Nephron progenitor cell (in vitro differentiated cells): ENCODE results near the gene NPEPL1.
A peak's percentile ranks its signal among the peaks of the same experiment; 100 is the strongest.

ENCODE experiments used
- DNase-seq: peaks from one replicate; pipeline ENCODE4 v3.0.0; 2021
- H3K27ac Mint-ChIP-seq: 2 replicates; pipeline ENCODE4 v1.8.0; 2021; ENCODE audit warnings: mild to moderate bottlenecking, moderate library complexity, mixed read lengths
- H3K27me3 Mint-ChIP-seq: 2 replicates; pipeline ENCODE4 v1.8.0; 2021; ENCODE audit warnings: mild to moderate bottlenecking, low read depth, mixed read lengths; ENCODE audit not compliant: poor library complexity
- H3K36me3 Mint-ChIP-seq: 2 replicates; pipeline ENCODE4 v1.8.0; 2021; ENCODE audit warnings: low read depth, mixed read lengths
- H3K4me1 Mint-ChIP-seq: 2 replicates; pipeline ENCODE4 v1.8.0; 2021; ENCODE audit warnings: mixed read lengths
- H3K4me3 Mint-ChIP-seq: 2 replicates; pipeline ENCODE4 v1.8.0; 2021; ENCODE audit warnings: mild to moderate bottlenecking, moderate library complexity, mixed read lengths
- H3K9me3 Mint-ChIP-seq: 2 replicates; pipeline ENCODE4 v1.8.0; 2021; ENCODE audit warnings: mild to moderate bottlenecking, moderate library complexity, mixed read lengths
- TF ChIP-seq, protein P1 (sequence below): fragments of 200-600 bp; sonication (generic); IDR thresholded peaks from 2 replicates; pipeline ENCODE4 v1.5.0; 2021; ENCODE audit warnings: antibody characterized with exemption

The NPEPL1 gene

DNA sequence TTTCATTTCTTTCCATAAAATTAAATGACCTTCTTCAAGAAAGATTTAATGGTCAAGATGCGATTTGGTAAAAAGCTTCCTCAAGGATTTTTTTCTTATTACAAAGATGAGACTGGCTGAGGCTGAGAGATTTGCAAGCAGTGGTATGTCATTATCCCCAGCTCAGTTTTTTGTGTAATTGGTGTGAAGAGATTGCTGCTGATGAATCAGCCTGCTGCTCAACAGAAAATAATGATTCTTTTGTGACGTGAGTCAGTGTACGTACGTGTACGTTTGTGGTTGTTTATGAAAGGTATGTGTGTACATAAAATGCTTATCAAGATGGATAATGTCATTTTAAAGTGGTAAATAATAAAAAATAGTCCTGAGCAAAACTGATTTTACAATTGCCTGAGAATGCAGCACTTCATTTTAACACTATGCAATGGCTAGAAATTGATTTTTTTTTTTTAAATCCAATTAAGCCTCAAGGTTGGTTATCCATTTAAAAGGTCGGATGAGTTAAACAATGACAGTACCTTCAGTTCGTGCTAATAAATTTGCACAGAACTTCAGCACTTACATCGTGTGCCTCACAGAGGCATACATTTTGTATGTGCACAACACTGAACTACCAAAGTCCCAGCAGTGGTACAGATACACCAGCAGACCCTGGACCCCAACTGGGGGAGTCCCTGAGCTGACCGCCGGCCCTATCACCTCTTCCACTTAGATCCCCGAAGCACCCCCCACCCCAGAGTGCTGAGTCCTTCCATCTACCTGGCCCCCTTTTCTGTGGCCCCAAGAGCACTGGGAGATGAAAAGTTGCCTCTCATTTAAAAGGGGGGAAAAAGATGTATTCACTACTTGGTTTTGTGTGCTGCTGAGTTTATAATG, 9.7 kb upstream of the NPEPL1 start:
- H3K27ac Mint-ChIP-seq, result no peak overlapping the region
- no peaks in the 10 kb centered on the region for H3K9me3 Mint-ChIP-seq
- H3K4me1 Mint-ChIP-seq, result peaks cover 5% of the 10 kb centered on the region
- H3K36me3 Mint-ChIP-seq, result peaks cover 50% of the 10 kb centered on the region
- TF ChIP-seq, protein P1, sequence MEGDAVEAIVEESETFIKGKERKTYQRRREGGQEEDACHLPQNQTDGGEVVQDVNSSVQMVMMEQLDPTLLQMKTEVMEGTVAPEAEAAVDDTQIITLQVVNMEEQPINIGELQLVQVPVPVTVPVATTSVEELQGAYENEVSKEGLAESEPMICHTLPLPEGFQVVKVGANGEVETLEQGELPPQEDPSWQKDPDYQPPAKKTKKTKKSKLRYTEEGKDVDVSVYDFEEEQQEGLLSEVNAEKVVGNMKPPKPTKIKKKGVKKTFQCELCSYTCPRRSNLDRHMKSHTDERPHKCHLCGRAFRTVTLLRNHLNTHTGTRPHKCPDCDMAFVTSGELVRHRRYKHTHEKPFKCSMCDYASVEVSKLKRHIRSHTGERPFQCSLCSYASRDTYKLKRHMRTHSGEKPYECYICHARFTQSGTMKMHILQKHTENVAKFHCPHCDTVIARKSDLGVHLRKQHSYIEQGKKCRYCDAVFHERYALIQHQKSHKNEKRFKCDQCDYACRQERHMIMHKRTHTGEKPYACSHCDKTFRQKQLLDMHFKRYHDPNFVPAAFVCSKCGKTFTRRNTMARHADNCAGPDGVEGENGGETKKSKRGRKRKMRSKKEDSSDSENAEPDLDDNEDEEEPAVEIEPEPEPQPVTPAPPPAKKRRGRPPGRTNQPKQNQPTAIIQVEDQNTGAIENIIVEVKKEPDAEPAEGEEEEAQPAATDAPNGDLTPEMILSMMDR, result no peak
- no peaks in the 10 kb centered on the region for H3K27me3 Mint-ChIP-seq
- DNase-seq, result no peak
- H3K4me3 Mint-ChIP-seq, result no peak overlapping the region

DNA sequence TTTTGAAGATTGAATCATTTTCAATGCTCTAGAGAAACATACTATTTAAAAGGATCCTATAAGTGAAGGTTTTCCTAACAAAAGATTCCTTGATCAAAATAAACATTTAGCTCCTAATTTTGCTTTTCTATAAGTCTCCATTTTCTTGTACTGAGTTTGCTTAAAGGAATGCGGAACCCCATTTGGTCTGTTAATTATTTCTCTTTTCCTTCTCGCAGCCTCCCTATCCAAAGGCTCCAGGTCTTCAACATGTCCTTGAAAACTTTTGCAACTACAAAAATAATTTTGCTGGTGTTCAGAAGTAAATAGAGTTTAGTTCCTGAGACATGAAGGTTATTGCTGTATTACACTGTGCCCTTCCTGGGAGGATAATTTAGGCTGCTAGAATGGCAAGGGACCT, 8.3 kb upstream of the NPEPL1 start:
- Mint-ChIP-seq H3K36me3 (peaks cover 42% of the 10 kb centered on the region), H3K27me3 (no peaks in the 10 kb centered on the region), H3K9me3 (no peaks in the 10 kb centered on the region), H3K27ac (peak overlapping the region; percentile 51), H3K4me1 (peaks cover 11% of the 10 kb centered on the region), H3K4me3 (no peak overlapping the region)
- DNase-seq, result no peak
- TF ChIP-seq, protein P1, result no peak

DNA sequence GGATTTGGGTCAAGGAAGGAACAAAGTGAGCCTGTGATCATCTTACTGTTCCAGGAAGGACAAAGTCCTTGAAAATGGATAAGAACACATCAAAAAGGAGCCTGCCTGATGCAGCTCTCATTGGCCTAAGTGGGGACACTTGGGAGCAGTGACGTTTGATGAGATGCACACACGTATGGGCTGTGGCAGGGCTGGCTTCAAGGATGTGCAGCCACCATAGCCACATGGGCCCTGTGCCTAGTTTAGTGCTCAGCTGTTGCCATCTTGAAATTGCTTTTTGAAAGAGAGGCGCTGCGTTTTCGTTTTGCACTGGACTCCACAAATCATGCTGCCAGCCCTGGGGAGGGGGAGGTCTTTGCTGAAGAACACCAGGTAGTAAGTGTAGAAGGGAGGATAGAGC, 6.6 kb upstream of the NPEPL1 start:
- peaks cover 27% of the 10 kb centered on the region for H3K36me3 Mint-ChIP-seq
- no peak for DNase-seq
- H3K9me3 Mint-ChIP-seq, result no peaks in the 10 kb centered on the region
- no peak overlapping the region for H3K27ac Mint-ChIP-seq
- TF ChIP-seq, protein P1, result no peak
- H3K27me3 Mint-ChIP-seq, result no peaks in the 10 kb centered on the region
- peaks cover 21% of the 10 kb centered on the region for H3K4me1 Mint-ChIP-seq
- no peak overlapping the region for H3K4me3 Mint-ChIP-seq

DNA sequence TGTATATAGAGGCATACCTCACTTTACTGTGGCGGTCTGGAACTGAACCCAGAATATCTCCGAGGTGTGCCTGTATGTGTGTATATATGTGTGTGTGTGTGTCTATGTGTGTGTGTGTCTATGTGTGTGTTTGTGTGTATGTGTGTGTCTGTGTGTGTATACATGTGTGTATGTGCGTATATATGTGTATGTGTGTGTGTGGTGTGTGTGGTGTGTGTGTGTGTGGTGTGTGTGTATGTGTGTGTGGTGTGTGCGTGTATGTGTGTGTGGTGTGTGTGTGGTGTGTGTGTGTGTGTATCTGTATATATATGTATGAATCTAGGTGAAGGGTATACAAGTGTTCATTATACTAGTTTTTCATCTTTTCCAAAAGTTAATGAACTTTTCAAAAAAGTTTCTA, 4.2 kb upstream of the NPEPL1 start:
- no peak overlapping the region for H3K27ac Mint-ChIP-seq
- no peaks in the 10 kb centered on the region for H3K27me3 Mint-ChIP-seq
- H3K36me3 Mint-ChIP-seq, result peaks cover 19% of the 10 kb centered on the region
- no peaks in the 10 kb centered on the region for H3K9me3 Mint-ChIP-seq
- no peak for DNase-seq
- TF ChIP-seq, protein P1, result no peak
- no peak overlapping the region for H3K4me3 Mint-ChIP-seq
- peaks cover 27% of the 10 kb centered on the region for H3K4me1 Mint-ChIP-seq

DNA sequence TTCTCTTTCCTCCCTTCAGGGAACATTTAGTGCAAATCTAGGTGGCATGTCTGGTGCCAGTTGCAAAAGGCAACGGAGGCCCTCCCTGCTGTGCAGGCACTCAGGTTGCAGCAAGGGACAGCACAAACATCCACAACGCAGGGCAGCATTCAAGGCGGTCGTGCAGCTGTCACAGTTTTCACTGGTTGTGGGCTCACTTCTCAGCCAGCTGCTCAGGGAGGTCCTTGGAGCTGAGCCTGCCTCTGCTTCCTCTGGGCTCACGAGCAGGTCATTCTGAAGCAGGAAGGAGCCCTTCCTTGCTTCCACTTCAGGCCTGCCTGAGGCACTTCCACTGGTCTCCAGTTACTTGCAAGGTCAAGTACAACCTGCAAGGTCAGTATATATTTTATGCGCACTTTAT, 3.8 kb upstream of the NPEPL1 start:
- H3K36me3 Mint-ChIP-seq, result peaks cover 19% of the 10 kb centered on the region
- H3K4me1 Mint-ChIP-seq, result peaks cover 27% of the 10 kb centered on the region
- H3K27ac Mint-ChIP-seq, result no peak overlapping the region
- TF ChIP-seq, protein P1, result no peak
- H3K27me3 Mint-ChIP-seq, result no peaks in the 10 kb centered on the region
- no peak overlapping the region for H3K4me3 Mint-ChIP-seq
- no peak for DNase-seq
- no peaks in the 10 kb centered on the region for H3K9me3 Mint-ChIP-seq
